Endothelial cell of umbilical vein (primary cell): ENCODE measurements around the gene SPTY2D1. TPM values are rescaled to one million over a fixed set of nuclear protein-coding genes. Genes with fewer than 3 reads are reported as not detected.

Experiments
- BruUV-seq: library from RNA; stranded (reverse); fragments of 400-500 nt; replicated peaks from 2 replicates; lab custom pipeline; 2021; lab: Mats Ljungman, UMichigan
- CTCF ChIA-PET: fragments of 300-600, 350-600 bp; sonication (Branson Sonifier 250); formaldehyde crosslinking; loops from one replicate; lab custom pipeline; 2021; ENCODE audit warnings: antibody characterized with exemption, inconsistent platforms; lab: Charles Lee
- POLR2A ChIA-PET: fragments of 300-600, 350-600 bp; sonication (Branson Sonifier 250); formaldehyde crosslinking; loops from one replicate; lab custom pipeline; 2021; ENCODE audit warnings: antibody characterized with exemption, inconsistent platforms; lab: Charles Lee
- DNase-seq: peaks from one replicate; pipeline ENCODE4 v3.0.0-alpha.2; 2011; ENCODE audit warnings: low read depth, low spot score
- FAIRE-seq: peaks from 2 replicates; lab custom pipeline; 2011; peaks lifted over from hg19 to GRCh38; lab: Jason Lieb, UNC
- H2AFZ ChIP-seq: 2 replicates; pipeline ENCODE4 v1.6.0; 2012; ENCODE audit warnings: low read depth, low read length, control low read depth, inconsistent platforms
- H3K27ac ChIP-seq: 2 replicates; pipeline ENCODE4 v1.5.1; 2011; ENCODE audit warnings: low read depth, mild to moderate bottlenecking, control low read depth, low read length, moderate library complexity; ENCODE audit not compliant: insufficient read depth
- H3K27me3 ChIP-seq, 2 experiments: 2 replicates each; pipeline versions ENCODE4 v1.6.0 to v1.6.1; 2011; ENCODE audit warnings: low read length in 2 of 2, mixed read lengths in 1 of 2; ENCODE audit not compliant: control insufficient read depth in 2 of 2, insufficient read depth in 2 of 2
- H3K36me3 ChIP-seq, 2 experiments: 2 replicates in 1 of 2; 3 replicates in 1 of 2; pipeline ENCODE4 v1.5.1; 2011; ENCODE audit warnings: low read length in 2 of 2, mild to moderate bottlenecking in 1 of 2, moderate library complexity in 1 of 2; ENCODE audit not compliant: control insufficient read depth in 2 of 2, insufficient read depth in 2 of 2; ENCODE audit errors: extremely low read depth in 1 of 2
- H3K4me1 ChIP-seq: 3 replicates; pipeline ENCODE4 v1.5.1; 2011; ENCODE audit warnings: mild to moderate bottlenecking, low read length; ENCODE audit not compliant: control insufficient read depth, insufficient read depth; ENCODE audit errors: extremely low read depth
- H3K4me2 ChIP-seq: 2 replicates; pipeline ENCODE4 v1.6.1; 2011; ENCODE audit warnings: low read length, control low read depth, mixed read lengths; ENCODE audit not compliant: insufficient read depth
- H3K4me3 ChIP-seq, 3 experiments: fragments of 200-600 bp in 1 of 3; sonication (generic), shearing (Covaris generic) in 1 of 3; replicated peaks in 1 of 3; 2 replicates each; pipeline ENCODE4 v1.5.1; 2011 to 2016; ENCODE audit warnings: control low read depth in 3 of 3, low read length in 3 of 3, mild to moderate bottlenecking in 2 of 3, inconsistent platforms in 1 of 3, low read depth in 1 of 3, moderate library complexity in 1 of 3; ENCODE audit not compliant: insufficient read depth in 1 of 3
- H3K79me2 ChIP-seq: 2 replicates; pipeline ENCODE4 v1.6.0; 2012; ENCODE audit warnings: low read length, inconsistent platforms; ENCODE audit not compliant: control insufficient read depth, insufficient read depth
- H3K9ac ChIP-seq: replicated peaks from 2 replicates; pipeline ENCODE3; 2011; ENCODE audit warnings: low read length, control low read depth; ENCODE audit not compliant: insufficient read depth; ENCODE audit errors: extremely low read depth
- H3K9me1 ChIP-seq: replicated peaks from 3 replicates; pipeline ENCODE4 v1.6.0; 2011; ENCODE audit warnings: mild to moderate bottlenecking, low read length; ENCODE audit not compliant: control insufficient read depth, insufficient read depth; ENCODE audit errors: extremely low read depth
- H3K9me3 ChIP-seq: replicated peaks from 2 replicates; pipeline ENCODE4 v1.5.1; 2012; ENCODE audit warnings: low read length, inconsistent platforms; ENCODE audit not compliant: control insufficient read depth, insufficient read depth
- H4K20me1 ChIP-seq: replicated peaks from 2 replicates; pipeline ENCODE3; 2011; ENCODE audit warnings: mild to moderate bottlenecking, low read length; ENCODE audit not compliant: control insufficient read depth, insufficient read depth; ENCODE audit errors: extremely low read depth
- EZH2 ChIP-seq: IDR thresholded peaks from 2 replicates; pipeline ENCODE4 v1.6.1; 2012; ENCODE audit warnings: borderline replicate concordance, low read depth, mild to moderate bottlenecking, moderate library complexity, low read length, inconsistent platforms; ENCODE audit not compliant: severe bottlenecking
- FOS ChIP-seq: IDR thresholded peaks from 2 replicates; pipeline ENCODE4 v1.6.1; 2011; ENCODE audit warnings: mild to moderate bottlenecking, low read length, moderate library complexity, borderline replicate concordance; ENCODE audit not compliant: insufficient read depth
- GATA2 ChIP-seq: IDR thresholded peaks from 2 replicates; pipeline ENCODE4 v1.7.0; 2011; ENCODE audit warnings: low read depth, mild to moderate bottlenecking, moderate library complexity, mixed read lengths, low read length; ENCODE audit not compliant: insufficient read length, insufficient read depth
- JUN ChIP-seq: IDR thresholded peaks from 2 replicates; pipeline ENCODE4 v1.6.1; 2011; ENCODE audit warnings: borderline replicate concordance, low read depth; ENCODE audit not compliant: insufficient read length, insufficient read depth
- MYC ChIP-seq: IDR thresholded peaks from one replicate; pipeline ENCODE4 v1.6.1; 2011; ENCODE audit warnings: mild to moderate bottlenecking, low read depth, low read length
- POLR2A ChIP-seq: IDR thresholded peaks from 2 replicates; pipeline ENCODE4 v1.6.1; 2012; ENCODE audit warnings: low read depth, mild to moderate bottlenecking, control low read depth, low read length
- POLR2AphosphoS5 ChIP-seq: IDR thresholded peaks from 2 replicates; pipeline ENCODE4 v1.6.1; 2012; ENCODE audit warnings: low read depth, mild to moderate bottlenecking, control low read depth, low read length, moderate library complexity; ENCODE audit not compliant: insufficient read depth
- dilution Hi-C: fragments of 300-500 bp; cut with MboI; formaldehyde crosslinking; loops from one replicate; pipeline ENCODE4 v1.15.0; 2019; ENCODE audit warnings: low sequenced_read_pairs; ENCODE audit not compliant: extremely low pct_ligation_motif_present
- intact Hi-C: fragments of 100-400 bp; cut with micrococcal nuclease; formaldehyde crosslinking; loops from one replicate; pipeline ENCODE4 v1.10.0; 2022
- polyA plus RNA-seq, 4 experiments: library from polyadenylated mRNA; depleted of rRNA in 3 of 4; stranded (reverse) in 3 of 4; unstranded in 1 of 4; fragments of >200 nt; gene quantifications; 2 replicates each; pipeline versions ENCODE4 v1.2.1 to v1.2.3, GENCODE V29; 2011 to 2012; ENCODE audit warnings: missing spikeins in 1 of 4
- total RNA-seq: library from RNA; stranded (reverse); gene quantifications from 2 replicates; pipeline ENCODE4 v1.2.3, GENCODE V29; 2021
- TF ChIP-seq, protein P1 (sequence below), 2 donors: IDR thresholded peaks; 1 replicate in 1 of 2; 2 replicates in 1 of 2; pipeline ENCODE4 v1.5.1; 2011; ENCODE audit warnings: low read length in 2 of 2, mild to moderate bottlenecking in 2 of 2, moderate library complexity in 2 of 2, control low read depth in 1 of 2, inconsistent platforms in 1 of 2, low read depth in 1 of 2; ENCODE audit not compliant: insufficient read depth in 1 of 2; ENCODE audit errors: extremely low read depth in 1 of 2
- TF ChIP-seq, protein P2 (sequence below): IDR thresholded peaks from 2 replicates; pipeline ENCODE4 v1.6.1; 2011; ENCODE audit not compliant: insufficient read depth, insufficient read length

Gene SPTY2D1
- total and polyA plus RNA-seq, 2 donors (not counting 3 experiments of a cell fraction or from before 2014, with no cell fraction given) = 5.5 to 18.7 TPM

DNA sequence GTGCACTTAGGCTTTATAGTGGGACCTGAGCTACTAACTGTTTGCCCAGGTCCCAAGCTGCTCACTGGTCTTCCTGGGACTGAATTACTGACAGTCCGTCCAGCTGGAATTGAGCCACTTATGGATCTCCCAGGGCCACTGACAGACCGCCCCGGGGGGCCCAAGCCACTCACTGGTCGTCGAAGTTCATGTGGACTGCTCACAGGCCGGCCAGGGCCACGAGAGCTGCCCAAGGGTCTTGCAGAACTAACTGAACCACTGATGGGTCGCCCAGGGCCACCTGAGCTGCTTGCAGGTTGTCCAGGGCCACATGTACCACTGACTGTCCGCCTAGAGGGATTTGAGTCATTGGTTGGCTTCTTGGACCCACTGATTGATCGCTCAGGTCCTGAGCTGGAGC is 19.5 kb downstream of the SPTY2D1 start:
- H3K9ac ChIP-seq = no peak overlapping the region
- BruUV-seq = no TSS peak
- H3K4me2 ChIP-seq = no peak overlapping the region
- POLR2A ChIA-PET = no interaction called here
- no peak overlapping the region for H2AFZ ChIP-seq
- TF ChIP-seq, protein P1, sequence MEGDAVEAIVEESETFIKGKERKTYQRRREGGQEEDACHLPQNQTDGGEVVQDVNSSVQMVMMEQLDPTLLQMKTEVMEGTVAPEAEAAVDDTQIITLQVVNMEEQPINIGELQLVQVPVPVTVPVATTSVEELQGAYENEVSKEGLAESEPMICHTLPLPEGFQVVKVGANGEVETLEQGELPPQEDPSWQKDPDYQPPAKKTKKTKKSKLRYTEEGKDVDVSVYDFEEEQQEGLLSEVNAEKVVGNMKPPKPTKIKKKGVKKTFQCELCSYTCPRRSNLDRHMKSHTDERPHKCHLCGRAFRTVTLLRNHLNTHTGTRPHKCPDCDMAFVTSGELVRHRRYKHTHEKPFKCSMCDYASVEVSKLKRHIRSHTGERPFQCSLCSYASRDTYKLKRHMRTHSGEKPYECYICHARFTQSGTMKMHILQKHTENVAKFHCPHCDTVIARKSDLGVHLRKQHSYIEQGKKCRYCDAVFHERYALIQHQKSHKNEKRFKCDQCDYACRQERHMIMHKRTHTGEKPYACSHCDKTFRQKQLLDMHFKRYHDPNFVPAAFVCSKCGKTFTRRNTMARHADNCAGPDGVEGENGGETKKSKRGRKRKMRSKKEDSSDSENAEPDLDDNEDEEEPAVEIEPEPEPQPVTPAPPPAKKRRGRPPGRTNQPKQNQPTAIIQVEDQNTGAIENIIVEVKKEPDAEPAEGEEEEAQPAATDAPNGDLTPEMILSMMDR (IDR thresholded peaks at IDR 0.05; ENCODE audit: extremely low read depth in 1 of 2, insufficient read depth in 1 of 2, low read depth in 1 of 2, low read length in 2 of 2) = no peak
- TF ChIP-seq, protein P2, sequence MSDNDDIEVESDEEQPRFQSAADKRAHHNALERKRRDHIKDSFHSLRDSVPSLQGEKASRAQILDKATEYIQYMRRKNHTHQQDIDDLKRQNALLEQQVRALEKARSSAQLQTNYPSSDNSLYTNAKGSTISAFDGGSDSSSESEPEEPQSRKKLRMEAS = no peak
- no peak for TF ChIP-seq POLR2A
- no peak for TF ChIP-seq POLR2AphosphoS5
- TF ChIP-seq MYC = no peak
- TF ChIP-seq GATA2 = no peak
- no peak for TF ChIP-seq EZH2
- no peak for TF ChIP-seq FOS
- no peak for TF ChIP-seq JUN
- intact Hi-C loops = no loop called here
- CTCF ChIA-PET = interaction anchor here (1.2 to 2.1 kb wide), 3 partner anchors 10 to 14 kb away, joined by 3 to 9 read pairs (median 3); no protein-coding TSS in a partner anchor
- H4K20me1 ChIP-seq = peaks cover 3% of the 10 kb centered on the region
- DNase-seq (no peak), FAIRE-seq (no peak)
- H3K9me3 ChIP-seq = no peaks in the 10 kb centered on the region
- H3K27me3 ChIP-seq = no peaks in the 10 kb centered on the region
- H3K79me2 ChIP-seq = peaks cover 27% of the 10 kb centered on the region
- no peak overlapping the region for H3K27ac ChIP-seq
- peaks cover 10 to 17% of the 10 kb centered on the region in 2 experiments for H3K36me3 ChIP-seq
- H3K4me1 ChIP-seq = peaks cover 5% of the 10 kb centered on the region
- dilution Hi-C loops = no loop called here
- H3K9me1 ChIP-seq = no peaks in the 10 kb centered on the region
- no peak overlapping the region for H3K4me3 ChIP-seq
